WTC11 (cell line): Measurements from ENCODE around the gene WNT7A. TPM values are rescaled to one million over a fixed set of nuclear protein-coding genes. Genes with fewer than 3 reads are reported as not detected.

Experiments used
- ATAC-seq: fragments of 200-7000 bp; cut with Tn5 transposase; 2 replicates; pipeline ENCODE4 v1.10.0; 2021; ENCODE audit warnings: mild to moderate bottlenecking, moderate library complexity
- CTCF ChIA-PET: fragments of 300-600 bp; sonication (Branson Sonifier 250); formaldehyde crosslinking; loops from one replicate; lab custom pipeline; 2021; ENCODE audit warnings: antibody characterized with exemption; lab: Charles Lee
- POLR2A ChIA-PET: fragments of 350-600 bp; sonication (Branson Sonifier 250); formaldehyde crosslinking; loops from one replicate; lab custom pipeline; 2021; ENCODE audit warnings: antibody characterized with exemption; lab: Charles Lee
- DNase-seq: peaks from one replicate; pipeline ENCODE4 v3.0.0; 2021; ENCODE audit warnings: low spot score
- H3K27ac Mint-ChIP-seq: 2 replicates; pipeline ENCODE4 v1.8.0; 2021; ENCODE audit warnings: mixed read lengths
- H3K27me3 Mint-ChIP-seq: 2 replicates; pipeline ENCODE4 v1.8.0; 2021; ENCODE audit warnings: low read depth, mild to moderate bottlenecking, moderate library complexity, mixed read lengths
- H3K36me3 Mint-ChIP-seq: 2 replicates; pipeline ENCODE4 v1.8.0; 2021; ENCODE audit warnings: mixed read lengths
- H3K4me1 Mint-ChIP-seq: 2 replicates; pipeline ENCODE4 v1.8.0; 2022; ENCODE audit warnings: mixed read lengths
- H3K4me3 Mint-ChIP-seq: 2 replicates; pipeline ENCODE4 v1.8.0; 2021; ENCODE audit warnings: mild to moderate bottlenecking, moderate library complexity, mixed read lengths
- H3K9me3 Mint-ChIP-seq: 2 replicates; pipeline ENCODE4 v1.8.0; 2021; ENCODE audit warnings: mixed read lengths
- ATF1 ChIP-seq: sonication (generic); formaldehyde crosslinking; IDR thresholded peaks from 2 replicates; pipeline ENCODE4 v1.8.1; 2023; ENCODE audit warnings: mild to moderate bottlenecking, moderate library complexity, missing genetic modification reagents
- ATF3 ChIP-seq: sonication (generic); formaldehyde crosslinking; conservative IDR thresholded peaks from 2 replicates; pipeline ENCODE4 v1.8.1; 2022; ENCODE audit warnings: mild to moderate bottlenecking, missing genetic modification reagents
- ATF6 ChIP-seq: sonication (generic); formaldehyde crosslinking; IDR thresholded peaks from 2 replicates; pipeline ENCODE4 v1.8.1; 2023; ENCODE audit warnings: mild to moderate bottlenecking, missing genetic modification reagents
- CREB1 ChIP-seq: sonication (generic); formaldehyde crosslinking; IDR thresholded peaks from 2 replicates; pipeline ENCODE4 v1.8.0; 2023; ENCODE audit warnings: mild to moderate bottlenecking, missing genetic modification reagents
- E2F4 ChIP-seq: sonication (generic); formaldehyde crosslinking; IDR thresholded peaks from 2 replicates; pipeline ENCODE4 v1.8.1; 2022; ENCODE audit warnings: low read depth, mild to moderate bottlenecking, moderate library complexity, missing genetic modification reagents, borderline replicate concordance
- E2F5 ChIP-seq: sonication (generic); formaldehyde crosslinking; IDR thresholded peaks from 2 replicates; pipeline ENCODE4 v1.8.1; 2022; ENCODE audit warnings: mild to moderate bottlenecking, moderate library complexity, missing genetic modification reagents
- ETV6 ChIP-seq: sonication (generic); formaldehyde crosslinking; IDR thresholded peaks from 2 replicates; pipeline ENCODE4 v1.8.1; 2022; ENCODE audit warnings: mild to moderate bottlenecking, missing genetic modification reagents
- FOXJ3 ChIP-seq: sonication (generic); formaldehyde crosslinking; IDR thresholded peaks from 2 replicates; pipeline ENCODE4 v1.9.0; 2021; ENCODE audit warnings: missing genetic modification reagents, mild to moderate bottlenecking, borderline replicate concordance
- IRF1 ChIP-seq: sonication (generic); formaldehyde crosslinking; IDR thresholded peaks from 2 replicates; pipeline ENCODE4 v1.8.0; 2023; ENCODE audit warnings: missing genetic modification reagents
- IRF2 ChIP-seq: sonication (generic); formaldehyde crosslinking; IDR thresholded peaks from 2 replicates; pipeline ENCODE4 v1.8.0; 2022; ENCODE audit warnings: low read depth, missing genetic modification reagents, borderline replicate concordance
- JAZF1 ChIP-seq: fragments of 250-450 bp; sonication (Bioruptor Pico); IDR thresholded peaks from 2 replicates; pipeline ENCODE4 v1.9.0; 2021; ENCODE audit warnings: moderate library complexity, mild to moderate bottlenecking, inconsistent platforms
- MXD4 ChIP-seq: fragments of 250-450 bp; sonication (Bioruptor Pico); IDR thresholded peaks from 2 replicates; pipeline ENCODE4 v1.8.0; 2021; ENCODE audit warnings: mild to moderate bottlenecking, moderate library complexity, borderline replicate concordance
- NR1H2 ChIP-seq: sonication (generic); formaldehyde crosslinking; IDR thresholded peaks from 2 replicates; pipeline ENCODE4 v1.9.0; 2021; ENCODE audit warnings: mild to moderate bottlenecking, moderate library complexity, missing genetic modification reagents
- PREB ChIP-seq: sonication (generic); formaldehyde crosslinking; IDR thresholded peaks from 2 replicates; pipeline ENCODE4 v1.8.1; 2022; ENCODE audit warnings: mild to moderate bottlenecking, missing genetic modification reagents, moderate library complexity, borderline replicate concordance
- RORB ChIP-seq: fragments of 250-450 bp; sonication (Bioruptor Pico); IDR thresholded peaks from 2 replicates; pipeline ENCODE4 v1.9.0; 2021; ENCODE audit warnings: mild to moderate bottlenecking
- ZBTB43 ChIP-seq: sonication (generic); formaldehyde crosslinking; IDR thresholded peaks from 2 replicates; pipeline ENCODE4 v1.8.1; 2023; ENCODE audit warnings: mild to moderate bottlenecking, missing genetic modification reagents
- ZNF317 ChIP-seq: sonication (generic); formaldehyde crosslinking; IDR thresholded peaks from 2 replicates; pipeline ENCODE4 v1.8.1; 2023; ENCODE audit warnings: low read depth, mild to moderate bottlenecking, moderate library complexity, missing genetic modification reagents, borderline replicate concordance
- ZNF416 ChIP-seq: fragments of 250-450 bp; sonication (Bioruptor Pico); IDR thresholded peaks from 2 replicates; pipeline ENCODE4 v1.9.0; 2021; ENCODE audit warnings: mild to moderate bottlenecking, inconsistent platforms
- ZNF671 ChIP-seq: fragments of 250-450 bp; sonication (Bioruptor Pico); IDR thresholded peaks from 2 replicates; pipeline ENCODE4 v1.8.0; 2021; ENCODE audit warnings: mild to moderate bottlenecking
- ZSCAN18 ChIP-seq: fragments of 250-450 bp; sonication (Bioruptor Pico); IDR thresholded peaks from 2 replicates; pipeline ENCODE4 v2.1.2; 2022; ENCODE audit warnings: mild to moderate bottlenecking, moderate library complexity
- total RNA-seq: library from RNA; stranded (reverse); gene quantifications from 3 replicates; pipeline ENCODE4 v1.2.3, GENCODE V29; 2021

Gene WNT7A
- total RNA-seq, 1 experiment from 2014 or later = 0.04 TPM

GRCh38 chr3:13871791-13872190 is 8.1 kb downstream of the WNT7A start:
- no peak for ATAC-seq
- Mint-ChIP-seq H3K4me1 (peaks cover 25% of the 10 kb centered on the region), H3K27me3 (peaks cover 75% of the 10 kb centered on the region), H3K36me3 (no peaks in the 10 kb centered on the region), H3K4me3 (no peak overlapping the region), H3K27ac (no peak overlapping the region), H3K9me3 (peaks cover 11% of the 10 kb centered on the region)
- ChIA-PET CTCF (no interaction called here), POLR2A (interaction anchor here (1.1 kb wide), 1 partner anchor 358 kb away, joined by 3 read pairs; no protein-coding TSS in a partner anchor)
- TF ChIP-seq IRF2 (CRISPR knock-in tag) (no peak), NR1H2 (CRISPR knock-in tag) (no peak), FOXJ3 (CRISPR knock-in tag) (no peak), E2F5 (no peak), MXD4 (CRISPR knock-in tag) (no peak), CREB1 (CRISPR knock-in tag) (no peak), ZNF317 (CRISPR knock-in tag) (no peak)
- DNase-seq = no peak

- TF ChIP-seq ATF1 (CRISPR knock-in tag) = no peak
- TF ChIP-seq, all 79 proteins: peak for 0
- no peak overlapping the region for H3K27ac Mint-ChIP-seq
- no peak overlapping the region for H3K4me3 Mint-ChIP-seq
- H3K9me3 Mint-ChIP-seq = peaks cover 11% of the 10 kb centered on the region
- H3K36me3 Mint-ChIP-seq = no peaks in the 10 kb centered on the region
- ATAC-seq (no peak), DNase-seq (no peak)
- POLR2A ChIA-PET = interaction anchor here (1.1 kb wide), 1 partner anchor 357 kb away, joined by 3 read pairs; no protein-coding TSS in a partner anchor
- CTCF ChIA-PET = interaction anchor here (0.6 to 1.4 kb wide), 2 partner anchors 143 to 213 kb away, joined by 3 to 4 read pairs; no protein-coding TSS in a partner anchor
- H3K27me3 Mint-ChIP-seq = peaks cover 67% of the 10 kb centered on the region
- H3K4me1 Mint-ChIP-seq = peaks cover 25% of the 10 kb centered on the region
Observed at GRCh38 chr3:13870902-13871301, 9.0 kb downstream of the WNT7A start.

- no peak for DNase-seq
- Mint-ChIP-seq H3K36me3 (no peaks in the 10 kb centered on the region), H3K9me3 (peaks cover 11% of the 10 kb centered on the region), H3K27me3 (peaks cover 56% of the 10 kb centered on the region), H3K27ac (no peak overlapping the region), H3K4me1 (peaks cover 24% of the 10 kb centered on the region), H3K4me3 (no peak overlapping the region)
- POLR2A ChIA-PET = no interaction called here
- ATAC-seq = no peak
- CTCF ChIA-PET = interaction anchor here (1.1 kb wide), 1 partner anchor 10 kb away, joined by 3 read pairs; the partner anchor contains the start of gene WNT7A
- TF ChIP-seq ZNF416 (CRISPR knock-in tag) (no peak), IRF2 (CRISPR knock-in tag) (no peak), JAZF1 (CRISPR knock-in tag) (no peak), ZNF671 (CRISPR knock-in tag) (no peak), RORB (CRISPR knock-in tag) (no peak), E2F4 (CRISPR knock-in tag) (no peak), ATF3 (CRISPR knock-in tag) (no peak), PREB (CRISPR knock-in tag) (no peak), IRF1 (CRISPR knock-in tag) (no peak), ZSCAN18 (CRISPR knock-in tag) (no peak), ETV6 (CRISPR knock-in tag) (no peak), ZBTB43 (no peak), ATF6 (CRISPR knock-in tag) (no peak)
Observed at GRCh38 chr3:13869761-13870343, 10.0 kb downstream of the WNT7A start.
